Measurements from ENCODE around the gene LMNA. TPM values are rescaled to one million over a fixed set of nuclear protein-coding genes. Genes with fewer than 3 reads are reported as not detected.

Gene LMNA
- total and polyA plus RNA-seq, 10 of the 15 experiments (the other 5 are each of a cell fraction or from before 2014, with no cell fraction given) = 0.42 to 334 (median 81.1) TPM

DNA sequence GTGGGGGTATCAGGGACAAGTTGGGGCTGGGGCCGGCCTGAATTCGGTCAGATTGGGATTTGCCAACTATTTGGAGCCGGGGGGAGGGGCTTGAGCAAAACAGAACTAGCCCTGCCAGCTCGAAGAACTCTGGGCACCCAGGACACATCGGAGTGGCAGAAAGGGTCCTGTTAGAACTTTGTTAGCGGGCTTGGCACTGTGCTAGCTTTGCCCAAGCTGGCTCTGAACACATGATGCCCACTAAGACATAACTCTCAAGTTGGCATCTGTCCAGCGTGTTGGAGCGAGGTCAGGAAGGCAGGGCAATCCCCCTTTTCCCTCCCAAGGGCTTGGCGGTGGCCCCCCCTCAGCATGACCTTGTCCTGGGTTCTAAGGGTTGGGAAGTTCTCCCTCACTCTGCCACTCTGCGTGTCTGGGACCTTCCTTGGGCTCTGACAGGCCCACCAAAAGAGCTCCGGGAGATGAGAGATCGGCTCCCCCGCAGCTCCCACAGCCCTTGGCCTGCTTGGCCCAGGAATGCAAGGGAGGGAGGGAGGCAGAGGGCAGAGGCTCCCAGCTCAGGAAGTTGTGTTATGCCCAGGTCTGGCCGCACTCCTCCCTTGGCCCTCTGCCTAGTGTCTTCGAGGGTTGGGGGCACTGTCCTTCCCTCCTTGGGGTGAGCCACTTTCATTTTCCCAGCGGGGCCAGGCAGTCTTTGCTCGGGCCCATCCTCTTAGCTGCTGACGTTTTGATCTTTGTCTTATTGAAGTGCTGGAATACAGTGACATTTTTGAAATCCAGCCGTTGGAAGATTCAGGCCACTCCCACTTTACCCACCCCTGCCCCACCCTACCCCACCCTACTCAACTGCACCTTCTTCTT, 1.2 kb downstream of the LMNA start (continued):
- TF ChIP-seq, protein P1, sequence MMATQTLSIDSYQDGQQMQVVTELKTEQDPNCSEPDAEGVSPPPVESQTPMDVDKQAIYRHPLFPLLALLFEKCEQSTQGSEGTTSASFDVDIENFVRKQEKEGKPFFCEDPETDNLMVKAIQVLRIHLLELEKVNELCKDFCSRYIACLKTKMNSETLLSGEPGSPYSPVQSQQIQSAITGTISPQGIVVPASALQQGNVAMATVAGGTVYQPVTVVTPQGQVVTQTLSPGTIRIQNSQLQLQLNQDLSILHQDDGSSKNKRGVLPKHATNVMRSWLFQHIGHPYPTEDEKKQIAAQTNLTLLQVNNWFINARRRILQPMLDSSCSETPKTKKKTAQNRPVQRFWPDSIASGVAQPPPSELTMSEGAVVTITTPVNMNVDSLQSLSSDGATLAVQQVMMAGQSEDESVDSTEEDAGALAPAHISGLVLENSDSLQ (IDR thresholded peaks at IDR 0.05) = peak; percentile 2; the same call in 1 of the 2 replicates
- TF ChIP-seq BACH1 (IDR thresholded peaks at IDR 0.05; ENCODE audit: borderline replicate concordance) (0 out of 2 replicates have a peak, but pooled peaks have one; percentile 10), PAX8 (IDR thresholded peaks at IDR 0.05) (no peak), NFYA (IDR thresholded peaks at IDR 0.05; ENCODE audit: borderline replicate concordance, low read depth, low read length) (no peak), RBBP5 (conservative IDR thresholded peaks at IDR 0.05) (no peak), ATF7 (IDR thresholded peaks at IDR 0.05; ENCODE audit: low read depth) (no peak), MTA2 (IDR thresholded peaks at IDR 0.05; ENCODE audit: low read depth) (0 out of 2 replicates have a peak, but pooled peaks have one; percentile 29), SUPT20H (IDR thresholded peaks at IDR 0.05; ENCODE audit: borderline replicate concordance, control insufficient read depth, low read depth, low read length) (no peak), ZSCAN29 (IDR thresholded peaks at IDR 0.05) (no peak), ASH2L (IDR thresholded peaks at IDR 0.05; ENCODE audit: borderline replicate concordance, low read depth) (no peak), EED (IDR thresholded peaks at IDR 0.05; ENCODE audit: low read depth) (no peak), BHLHE40 (IDR thresholded peaks at IDR 0.05; ENCODE audit: borderline replicate concordance in 1 of 2, low read depth in 2 of 2, low read length in 1 of 2) (no peak), WRNIP1 (IDR thresholded peaks at IDR 0.05; ENCODE audit: borderline replicate concordance, low read depth, low read length) (no peak), ZNF207 (IDR thresholded peaks at IDR 0.05; ENCODE audit: borderline replicate concordance) (no peak), SIN3A (IDR thresholded peaks at IDR 0.05; ENCODE audit: low read depth, low read length) (no peak), NRF1 (conservative IDR thresholded peaks at IDR 0.05; ENCODE audit: low read depth, low read length) (no peak), ZNF274 (IDR thresholded peaks at IDR 0.05; ENCODE audit: insufficient read depth, insufficient read length) (no peak)
- TF ChIP-seq, protein P2, sequence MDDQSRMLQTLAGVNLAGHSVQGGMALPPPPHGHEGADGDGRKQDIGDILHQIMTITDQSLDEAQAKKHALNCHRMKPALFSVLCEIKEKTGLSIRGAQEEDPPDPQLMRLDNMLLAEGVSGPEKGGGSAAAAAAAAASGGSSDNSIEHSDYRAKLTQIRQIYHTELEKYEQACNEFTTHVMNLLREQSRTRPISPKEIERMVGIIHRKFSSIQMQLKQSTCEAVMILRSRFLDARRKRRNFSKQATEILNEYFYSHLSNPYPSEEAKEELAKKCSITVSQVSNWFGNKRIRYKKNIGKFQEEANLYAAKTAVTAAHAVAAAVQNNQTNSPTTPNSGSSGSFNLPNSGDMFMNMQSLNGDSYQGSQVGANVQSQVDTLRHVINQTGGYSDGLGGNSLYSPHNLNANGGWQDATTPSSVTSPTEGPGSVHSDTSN (IDR thresholded peaks at IDR 0.05; ENCODE audit: insufficient replicate concordance, low read depth, low read length) = peak; percentile 2
- TF ChIP-seq, protein P3, sequence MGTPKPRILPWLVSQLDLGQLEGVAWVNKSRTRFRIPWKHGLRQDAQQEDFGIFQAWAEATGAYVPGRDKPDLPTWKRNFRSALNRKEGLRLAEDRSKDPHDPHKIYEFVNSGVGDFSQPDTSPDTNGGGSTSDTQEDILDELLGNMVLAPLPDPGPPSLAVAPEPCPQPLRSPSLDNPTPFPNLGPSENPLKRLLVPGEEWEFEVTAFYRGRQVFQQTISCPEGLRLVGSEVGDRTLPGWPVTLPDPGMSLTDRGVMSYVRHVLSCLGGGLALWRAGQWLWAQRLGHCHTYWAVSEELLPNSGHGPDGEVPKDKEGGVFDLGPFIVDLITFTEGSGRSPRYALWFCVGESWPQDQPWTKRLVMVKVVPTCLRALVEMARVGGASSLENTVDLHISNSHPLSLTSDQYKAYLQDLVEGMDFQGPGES (IDR thresholded peaks at IDR 0.05) = no peak
- TF ChIP-seq, protein P4, sequence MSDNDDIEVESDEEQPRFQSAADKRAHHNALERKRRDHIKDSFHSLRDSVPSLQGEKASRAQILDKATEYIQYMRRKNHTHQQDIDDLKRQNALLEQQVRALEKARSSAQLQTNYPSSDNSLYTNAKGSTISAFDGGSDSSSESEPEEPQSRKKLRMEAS (IDR thresholded peaks at IDR 0.05; ENCODE audit: low read depth, low read length) = no peak
- TF ChIP-seq, protein P5, sequence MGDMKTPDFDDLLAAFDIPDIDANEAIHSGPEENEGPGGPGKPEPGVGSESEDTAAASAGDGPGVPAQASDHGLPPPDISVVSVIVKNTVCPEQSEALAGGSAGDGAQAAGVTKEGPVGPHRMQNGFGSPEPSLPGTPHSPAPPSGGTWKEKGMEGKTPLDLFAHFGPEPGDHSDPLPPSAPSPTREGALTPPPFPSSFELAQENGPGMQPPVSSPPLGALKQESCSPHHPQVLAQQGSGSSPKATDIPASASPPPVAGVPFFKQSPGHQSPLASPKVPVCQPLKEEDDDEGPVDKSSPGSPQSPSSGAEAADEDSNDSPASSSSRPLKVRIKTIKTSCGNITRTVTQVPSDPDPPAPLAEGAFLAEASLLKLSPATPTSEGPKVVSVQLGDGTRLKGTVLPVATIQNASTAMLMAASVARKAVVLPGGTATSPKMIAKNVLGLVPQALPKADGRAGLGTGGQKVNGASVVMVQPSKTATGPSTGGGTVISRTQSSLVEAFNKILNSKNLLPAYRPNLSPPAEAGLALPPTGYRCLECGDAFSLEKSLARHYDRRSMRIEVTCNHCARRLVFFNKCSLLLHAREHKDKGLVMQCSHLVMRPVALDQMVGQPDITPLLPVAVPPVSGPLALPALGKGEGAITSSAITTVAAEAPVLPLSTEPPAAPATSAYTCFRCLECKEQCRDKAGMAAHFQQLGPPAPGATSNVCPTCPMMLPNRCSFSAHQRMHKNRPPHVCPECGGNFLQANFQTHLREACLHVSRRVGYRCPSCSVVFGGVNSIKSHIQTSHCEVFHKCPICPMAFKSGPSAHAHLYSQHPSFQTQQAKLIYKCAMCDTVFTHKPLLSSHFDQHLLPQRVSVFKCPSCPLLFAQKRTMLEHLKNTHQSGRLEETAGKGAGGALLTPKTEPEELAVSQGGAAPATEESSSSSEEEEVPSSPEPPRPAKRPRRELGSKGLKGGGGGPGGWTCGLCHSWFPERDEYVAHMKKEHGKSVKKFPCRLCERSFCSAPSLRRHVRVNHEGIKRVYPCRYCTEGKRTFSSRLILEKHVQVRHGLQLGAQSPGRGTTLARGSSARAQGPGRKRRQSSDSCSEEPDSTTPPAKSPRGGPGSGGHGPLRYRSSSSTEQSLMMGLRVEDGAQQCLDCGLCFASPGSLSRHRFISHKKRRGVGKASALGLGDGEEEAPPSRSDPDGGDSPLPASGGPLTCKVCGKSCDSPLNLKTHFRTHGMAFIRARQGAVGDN (IDR thresholded peaks at IDR 0.05) = 0 out of 2 replicates have a peak, but pooled peaks have one; percentile 31

Data from GM12878 (cell line).